SK-N-SH (cell line): Measurements from ENCODE around the gene MATN1. TPM values are rescaled to one million over a fixed set of nuclear protein-coding genes. Genes with fewer than 3 reads are reported as not detected.

Source experiments
- CTCF ChIA-PET: fragments of 300-600, 350-600 bp; formaldehyde crosslinking; extraction: SDS; loops from one replicate; lab custom pipeline; 2021; lab: Yijun Ruan, JAX
- POLR2A ChIA-PET: fragments of 350-600 bp; sonication (Branson Sonifier 250); formaldehyde crosslinking; extraction: SDS; loops from one replicate; lab custom pipeline; 2020; ENCODE audit warnings: antibody characterized with exemption, inconsistent platforms; lab: Yijun Ruan, JAX
- DNase-seq: peaks from one replicate; pipeline ENCODE4 v3.0.0; 2012
- H2AFZ ChIP-seq: fragments of 200-600 bp; sonication (generic); 2 replicates; pipeline ENCODE4 v1.8.1; 2016; ENCODE audit warnings: antibody characterized with exemption, mild to moderate bottlenecking, low read depth
- H3F3A ChIP-seq: fragments of 200-600 bp; sonication (generic); replicated peaks from 2 replicates; pipeline ENCODE3; 2016; ENCODE audit warnings: antibody characterized with exemption, mild to moderate bottlenecking; ENCODE audit not compliant: insufficient read depth
- H3K27ac ChIP-seq, 2 experiments: fragments of 200-500 bp in 1 of 2; fragments of 200-600 bp in 1 of 2; sonication (Bioruptor generic) in 1 of 2; sonication (generic), shearing (Covaris generic) in 1 of 2; 2 replicates each; pipeline versions ENCODE4 v1.5.1 to v1.6.1; 2014 to 2016; ENCODE audit warnings: low read depth in 2 of 2, inconsistent platforms in 1 of 2, low read length in 1 of 2, mild to moderate bottlenecking in 1 of 2, mixed read lengths in 1 of 2
- H3K27me3 ChIP-seq: fragments of 200-600 bp; sonication (generic), shearing (Covaris generic); 2 replicates; pipeline ENCODE4 v1.6.1; 2016; ENCODE audit warnings: mixed run types; ENCODE audit not compliant: insufficient read depth
- H3K36me3 ChIP-seq, 2 experiments: fragments of 200-500 bp in 1 of 2; fragments of 200-600 bp in 1 of 2; sonication (Bioruptor generic) in 1 of 2; sonication (generic) in 1 of 2; replicated peaks in 1 of 2; 2 replicates each; pipeline versions ENCODE3 to v1.5.1; 2014 to 2016; ENCODE audit warnings: low read length in 1 of 2, mild to moderate bottlenecking in 1 of 2; ENCODE audit not compliant: insufficient read depth in 2 of 2, control insufficient read depth in 1 of 2
- H3K4me1 ChIP-seq, 2 experiments: fragments of 200-500 bp in 1 of 2; fragments of 200-600 bp in 1 of 2; sonication (Bioruptor generic) in 1 of 2; sonication (generic), shearing (Covaris generic) in 1 of 2; 2 replicates each; pipeline versions ENCODE4 v1.5.1 to v1.6.1; 2014 to 2016; ENCODE audit warnings: low read depth in 1 of 2, low read length in 1 of 2, mixed run types in 1 of 2; ENCODE audit not compliant: insufficient read depth in 2 of 2, control insufficient read depth in 1 of 2
- H3K4me2 ChIP-seq: fragments of 200-600 bp; sonication (generic), shearing (Covaris generic); 2 replicates; pipeline ENCODE4 v1.6.1; 2017; ENCODE audit warnings: mixed run types
- H3K4me3 ChIP-seq, 2 experiments: fragments of 200-500 bp in 1 of 2; fragments of 200-600 bp in 1 of 2; sonication (Bioruptor generic) in 1 of 2; sonication (generic), shearing (Covaris generic) in 1 of 2; 2 replicates each; pipeline versions ENCODE4 v1.5.1 to v1.8.1; 2014 to 2016; ENCODE audit warnings: low read depth in 2 of 2, inconsistent platforms in 1 of 2, low read length in 1 of 2, mild to moderate bottlenecking in 1 of 2, mixed read lengths in 1 of 2, moderate library complexity in 1 of 2
- H3K79me2 ChIP-seq: fragments of 200-600 bp; sonication (generic); 2 replicates; pipeline ENCODE4 v1.8.1; 2017; ENCODE audit warnings: mild to moderate bottlenecking; ENCODE audit not compliant: insufficient read depth
- H3K9ac ChIP-seq: fragments of 200-600 bp; sonication (generic); 2 replicates; pipeline ENCODE4 v1.6.1; 2017; ENCODE audit warnings: mixed run types
- H3K9me2 ChIP-seq: fragments of 200-600 bp; sonication (generic); 2 replicates; pipeline ENCODE4 v1.6.1; 2017; ENCODE audit warnings: mixed run types
- H3K9me3 ChIP-seq: fragments of 200-600 bp; sonication (generic); 2 replicates; pipeline ENCODE4 v1.6.1; 2017; ENCODE audit warnings: mixed run types, mild to moderate bottlenecking, moderate library complexity
- H4K20me1 ChIP-seq: fragments of 200-600 bp; sonication (generic); 2 replicates; pipeline ENCODE4 v1.6.1; 2017; ENCODE audit warnings: mild to moderate bottlenecking, mixed run types; ENCODE audit not compliant: insufficient read depth
- EP300 ChIP-seq, 2 experiments: IDR thresholded peaks; 2 replicates each; pipeline versions ENCODE4 v1.4.0 to v1.6.1; 2012; ENCODE audit warnings: borderline replicate concordance in 1 of 2, low read depth in 1 of 2, low read length in 1 of 2
- FOSL2 ChIP-seq: IDR thresholded peaks from 2 replicates; pipeline ENCODE4 v1.4.0; 2012; ENCODE audit warnings: low read depth, mild to moderate bottlenecking, moderate library complexity, borderline replicate concordance
- GABPA ChIP-seq: IDR thresholded peaks from 2 replicates; pipeline ENCODE4 v1.4.0; 2012; ENCODE audit warnings: low read depth, mild to moderate bottlenecking
- MAX ChIP-seq: IDR thresholded peaks from 2 replicates; pipeline ENCODE4 v1.4.0; 2012; ENCODE audit warnings: low read depth
- NFIC ChIP-seq: IDR thresholded peaks from 2 replicates; pipeline ENCODE4 v1.4.0; 2012; ENCODE audit warnings: borderline replicate concordance
- PBX3 ChIP-seq: IDR thresholded peaks from 2 replicates; pipeline ENCODE4; 2012
- RCOR1 ChIP-seq: fragments of 150-350 bp; IDR thresholded peaks from 2 replicates; pipeline ENCODE4 v1.6.1; 2017; ENCODE audit warnings: antibody characterized with exemption, low read length
- REST ChIP-seq: IDR thresholded peaks from 2 replicates; pipeline ENCODE4 v1.6.1; 2012; ENCODE audit warnings: mild to moderate bottlenecking, low read depth, low read length, moderate library complexity
- RXRA ChIP-seq: IDR thresholded peaks from 2 replicates; pipeline ENCODE4 v1.4.0; 2012; ENCODE audit warnings: low read depth, mild to moderate bottlenecking, borderline replicate concordance
- SMC3 ChIP-seq: IDR thresholded peaks from 2 replicates; pipeline ENCODE4 v1.6.1; 2012; ENCODE audit warnings: low read depth, low read length, improper control_type of control experiment
- TAF1 ChIP-seq: IDR thresholded peaks from 2 replicates; pipeline ENCODE4 v1.6.1; 2012; ENCODE audit warnings: low read depth, mild to moderate bottlenecking, low read length, moderate library complexity, borderline replicate concordance
- TCF12 ChIP-seq: IDR thresholded peaks from 2 replicates; pipeline ENCODE4 v1.4.0; 2012
- TEAD4 ChIP-seq: IDR thresholded peaks from 2 replicates; pipeline ENCODE4 v1.4.0; 2012; ENCODE audit warnings: mild to moderate bottlenecking, borderline replicate concordance; ENCODE audit not compliant: insufficient read depth
- USF2 ChIP-seq: fragments of 150-350 bp; IDR thresholded peaks from 2 replicates; pipeline ENCODE4 v1.6.1; 2017; ENCODE audit warnings: antibody characterized with exemption, low read length, low read depth, borderline replicate concordance
- WGBS: methylation state at CpG from one replicate; pipeline ENCODE4 v1.1.6; 2017; ENCODE audit warnings: low lambda C conversion rate; 5-methylcytosine and 5-hydroxymethylcytosine counted together
- polyA plus RNA-seq, 3 experiments: library from polyadenylated mRNA; depleted of rRNA; stranded (reverse); fragments of >200 nt; gene quantifications; 2 replicates each; pipeline ENCODE4 v1.2.3, GENCODE V29; 2012

The MATN1 gene
- polyA plus RNA-seq, 1 of the 3 experiments (the other 2 are of a cell fraction): 0.23 TPM

GRCh38 chr1:30756206-30756544 is 32.8 kb upstream of the MATN1 start:
- Histone ChIP-seq H3K79me2 (no peaks in the 10 kb centered on the region), H3F3A (no peaks in the 10 kb centered on the region), H4K20me1 (no peaks in the 10 kb centered on the region), H3K36me3 (no peaks in the 10 kb centered on the region), H3K4me1 (peaks cover 0 to 5% of the 10 kb centered on the region in 2 experiments; a peak in 2 of 4 replicates), H3K9me3 (no peaks in the 10 kb centered on the region), H2AFZ (no peak overlapping the region), H3K27me3 (no peaks in the 10 kb centered on the region), H3K4me2 (0 out of 2 replicates have a peak overlapping the region, but pooled peaks have one; percentile 27), H3K4me3 (no peak overlapping the region), H3K27ac (no peak overlapping the region), H3K9ac (no peak overlapping the region), H3K9me2 (no peaks in the 10 kb centered on the region)
- ChIA-PET CTCF (interaction anchor here (0.9 to 4.7 kb wide), 5 partner anchors 10 to 102 kb away, joined by 3 to 24 read pairs (median 5); no protein-coding TSS in a partner anchor), POLR2A (no interaction called here)
- WGBS: 93% methylated on average over 3 of the region's 4 CpGs
- no peak for DNase-seq
- no peak for TF ChIP-seq PBX3
- TF ChIP-seq TEAD4: no peak
- TF ChIP-seq REST: no peak
- TF ChIP-seq EP300 (IDR thresholded peaks at IDR 0.05; ENCODE audit: borderline replicate concordance in 1 of 2, low read depth in 1 of 2, low read length in 1 of 2): no peak
- no peak for TF ChIP-seq MAX
- TF ChIP-seq TAF1: no peak
- no peak for TF ChIP-seq GABPA
- TF ChIP-seq SMC3: no peak
- no peak for TF ChIP-seq TCF12
- no peak for TF ChIP-seq RCOR1
- no peak for TF ChIP-seq RXRA
- no peak for TF ChIP-seq NFIC
- TF ChIP-seq FOSL2: no peak
- TF ChIP-seq USF2: no peak
